AG09309 (cell line): Measurements from ENCODE around the gene DYNLT5.
A peak's percentile ranks its signal among the peaks of the same experiment; 100 is the strongest.

Experiments used
- DNase-seq: peaks from one replicate; pipeline ENCODE4 v3.0.0-alpha.2; 2010; ENCODE audit warnings: low read depth
- H3K4me3 ChIP-seq: 2 replicates; pipeline ENCODE4 v1.5.1; 2011; ENCODE audit warnings: mild to moderate bottlenecking, low read depth, low read length, moderate library complexity; ENCODE audit not compliant: control insufficient read depth
- TF ChIP-seq, protein P1 (sequence below): IDR thresholded peaks from 2 replicates; pipeline ENCODE4 v1.5.1; 2011; ENCODE audit warnings: mild to moderate bottlenecking, low read depth, low read length, inconsistent platforms; ENCODE audit not compliant: insufficient read depth, control insufficient read depth; ENCODE audit errors: missing control alignments

Gene DYNLT5

DNA sequence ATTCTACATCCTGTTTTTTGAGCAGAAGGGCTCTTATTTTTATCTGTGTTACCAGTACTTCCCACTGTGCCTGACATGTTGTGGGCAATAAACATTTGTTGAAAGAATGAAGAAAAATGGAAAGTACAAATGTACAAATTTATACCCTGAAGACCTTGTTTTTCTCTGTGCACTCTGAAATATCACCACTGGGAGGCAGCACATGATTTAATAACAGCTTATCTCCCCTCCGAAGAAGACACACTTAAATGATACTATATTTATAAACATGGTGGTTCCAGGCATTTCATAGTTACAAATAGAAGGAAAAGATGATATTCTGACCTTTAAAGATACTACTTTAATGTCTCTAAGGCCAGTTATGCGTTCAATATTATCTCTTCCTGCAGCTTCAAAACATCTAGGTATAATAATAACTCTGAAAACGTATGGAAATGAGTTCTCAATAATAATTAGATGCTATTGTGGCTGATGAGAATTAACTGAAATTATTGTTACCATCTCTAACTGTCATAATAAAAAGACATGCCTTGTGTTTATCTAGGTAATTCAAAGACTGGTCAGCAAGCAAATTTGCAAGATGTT is 12.8 kb downstream of the DYNLT5 start:
- TF ChIP-seq, protein P1, sequence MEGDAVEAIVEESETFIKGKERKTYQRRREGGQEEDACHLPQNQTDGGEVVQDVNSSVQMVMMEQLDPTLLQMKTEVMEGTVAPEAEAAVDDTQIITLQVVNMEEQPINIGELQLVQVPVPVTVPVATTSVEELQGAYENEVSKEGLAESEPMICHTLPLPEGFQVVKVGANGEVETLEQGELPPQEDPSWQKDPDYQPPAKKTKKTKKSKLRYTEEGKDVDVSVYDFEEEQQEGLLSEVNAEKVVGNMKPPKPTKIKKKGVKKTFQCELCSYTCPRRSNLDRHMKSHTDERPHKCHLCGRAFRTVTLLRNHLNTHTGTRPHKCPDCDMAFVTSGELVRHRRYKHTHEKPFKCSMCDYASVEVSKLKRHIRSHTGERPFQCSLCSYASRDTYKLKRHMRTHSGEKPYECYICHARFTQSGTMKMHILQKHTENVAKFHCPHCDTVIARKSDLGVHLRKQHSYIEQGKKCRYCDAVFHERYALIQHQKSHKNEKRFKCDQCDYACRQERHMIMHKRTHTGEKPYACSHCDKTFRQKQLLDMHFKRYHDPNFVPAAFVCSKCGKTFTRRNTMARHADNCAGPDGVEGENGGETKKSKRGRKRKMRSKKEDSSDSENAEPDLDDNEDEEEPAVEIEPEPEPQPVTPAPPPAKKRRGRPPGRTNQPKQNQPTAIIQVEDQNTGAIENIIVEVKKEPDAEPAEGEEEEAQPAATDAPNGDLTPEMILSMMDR: peak; percentile 61
- peak; percentile 34 for DNase-seq
- no peak overlapping the region for H3K4me3 ChIP-seq

DNA sequence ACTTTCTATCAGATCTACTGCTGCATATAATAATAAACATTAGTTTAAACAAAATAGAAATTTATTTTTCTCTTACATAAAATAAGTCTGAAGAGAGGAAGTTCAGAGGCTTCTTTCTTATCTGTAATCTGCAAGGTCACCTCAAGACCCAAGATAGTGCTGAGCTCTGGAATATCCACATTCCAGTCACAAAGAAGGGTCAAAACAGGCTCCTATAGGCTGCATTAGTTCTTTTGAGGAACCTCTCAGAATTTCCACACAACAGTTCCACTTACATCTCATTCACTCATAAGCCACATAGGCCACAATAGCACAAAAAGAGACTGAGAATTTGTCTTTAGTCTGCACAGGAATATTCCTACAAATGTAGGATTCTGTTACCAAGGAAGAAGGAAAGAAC is 15.4 kb downstream of the DYNLT5 start:
- no peak for DNase-seq
- H3K4me3 ChIP-seq: no peak overlapping the region
- TF ChIP-seq, protein P1: no peak

DNA sequence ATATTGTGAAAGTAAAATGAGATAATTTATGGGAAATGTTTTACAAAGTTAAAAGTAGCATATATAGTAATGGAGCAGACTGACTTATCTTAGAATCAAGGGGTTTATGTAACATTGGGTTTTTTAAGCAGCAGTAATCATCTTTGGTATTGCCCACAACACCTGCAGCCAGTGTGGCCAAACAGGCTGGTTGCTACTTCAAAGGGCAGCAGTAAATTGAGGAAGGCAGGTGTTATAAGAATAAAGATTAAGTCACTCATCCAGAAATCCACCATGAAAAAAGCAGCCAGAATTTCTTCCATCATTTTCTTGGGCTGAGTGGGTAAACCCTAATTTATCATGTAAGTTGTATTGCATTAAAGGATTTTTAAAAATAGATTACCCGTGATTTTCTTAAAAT is 16.7 kb downstream of the DYNLT5 start:
- no peak for DNase-seq
- no peak overlapping the region for H3K4me3 ChIP-seq
- TF ChIP-seq, protein P1: no peak

DNA sequence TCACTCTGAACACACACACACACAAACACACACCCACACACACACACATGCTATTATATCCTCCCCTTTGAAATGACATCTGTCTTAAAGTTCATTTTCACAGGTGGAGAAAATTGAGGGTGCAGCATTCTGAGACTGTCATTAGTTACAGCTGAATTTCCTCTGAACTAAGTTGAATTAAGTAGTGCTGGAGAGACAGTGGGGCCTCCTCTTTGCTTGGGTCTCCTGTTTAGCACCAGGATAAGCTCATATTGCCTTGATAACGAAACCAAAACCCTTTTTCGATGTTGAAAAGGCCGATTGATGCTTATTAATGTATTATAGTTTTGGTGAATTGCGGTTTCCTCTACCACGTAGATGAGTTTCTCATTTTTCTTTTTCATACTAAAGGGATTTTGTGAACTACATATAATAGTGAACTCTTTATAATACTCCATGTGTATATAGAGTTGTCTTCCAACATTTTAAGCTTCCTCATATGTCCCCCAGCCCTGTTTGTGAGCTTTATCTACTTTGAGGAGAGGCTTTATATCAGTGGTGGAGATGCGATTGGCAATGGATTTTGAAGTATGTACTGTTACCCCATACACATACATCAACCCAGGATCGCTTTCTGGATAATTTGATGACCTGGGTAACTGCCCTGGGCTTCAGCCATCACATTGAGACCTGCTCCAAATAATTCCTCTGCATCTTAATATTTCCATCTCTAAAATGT is 17.4 kb downstream of the DYNLT5 start:
- no peak overlapping the region for H3K4me3 ChIP-seq
- DNase-seq: no peak

DNA sequence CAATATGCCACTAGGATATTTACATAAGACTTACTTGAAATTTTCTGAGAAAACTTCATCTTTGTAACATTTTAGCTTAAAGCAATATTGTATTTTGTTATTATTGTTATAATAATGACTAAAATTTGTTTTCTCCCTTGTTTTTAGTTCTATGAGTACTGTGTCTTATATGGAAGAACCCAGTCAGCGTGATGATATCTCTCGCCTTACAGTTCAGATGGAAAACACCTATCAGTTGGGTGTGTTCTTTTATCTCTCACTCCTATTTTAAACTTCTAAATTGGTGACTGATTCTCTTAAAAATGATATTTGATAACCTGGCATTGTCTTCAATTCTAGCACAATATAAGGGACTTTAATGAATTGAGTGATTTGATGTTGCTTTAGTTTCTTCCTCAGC is 18.0 kb downstream of the DYNLT5 start:
- DNase-seq: no peak
- no peak overlapping the region for H3K4me3 ChIP-seq
- TF ChIP-seq, protein P1: no peak

More for the DNA sequence above, 17.4 kb downstream of the DYNLT5 start:
- TF ChIP-seq, protein P1: no peak

DNA sequence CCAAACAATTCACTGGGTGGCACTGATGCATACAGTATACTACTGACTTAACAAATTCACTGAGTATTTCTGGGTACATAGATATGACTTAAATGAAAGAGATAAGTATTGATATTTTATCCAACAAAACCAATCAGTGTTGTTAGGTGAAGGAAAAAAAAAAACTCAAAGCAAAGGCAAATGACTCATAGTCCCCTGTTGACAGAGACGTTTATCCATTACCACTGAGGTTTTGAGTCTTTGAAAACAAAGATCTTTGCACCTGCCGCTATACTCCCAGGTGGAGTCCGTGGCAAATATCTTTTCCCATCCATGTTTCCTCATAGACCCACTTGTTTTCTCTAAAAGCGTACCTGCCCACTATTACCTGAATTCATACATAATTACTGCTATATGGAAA is 18.4 kb downstream of the DYNLT5 start:
- no peak overlapping the region for H3K4me3 ChIP-seq
- no peak for DNase-seq
- TF ChIP-seq, protein P1: no peak
